HFFc6 (cell line): ENCODE results near the gene DNMT3B. TPM values are rescaled to one million over a fixed set of nuclear protein-coding genes. Genes with fewer than 3 reads are reported as not detected.

Experiments
- DNase-seq: peaks from one replicate; pipeline ENCODE4 v3.0.0-alpha.2; 2018
- H3K27ac Mint-ChIP-seq: 2 replicates; pipeline ENCODE4 v1.8.0; 2020; ENCODE audit warnings: mild to moderate bottlenecking, mixed read lengths
- H3K27me3 Mint-ChIP-seq: 2 replicates; pipeline ENCODE4 v1.8.0; 2021; ENCODE audit warnings: mild to moderate bottlenecking, moderate library complexity, mixed read lengths; ENCODE audit not compliant: insufficient read depth
- H3K36me3 Mint-ChIP-seq: 2 replicates; pipeline ENCODE4 v1.8.0; 2021; ENCODE audit warnings: low read depth, mixed read lengths
- H3K4me1 Mint-ChIP-seq: 2 replicates; pipeline ENCODE4 v1.8.0; 2020; ENCODE audit warnings: low read depth, mixed read lengths
- H3K4me3 Mint-ChIP-seq: 2 replicates; pipeline ENCODE4 v1.8.0; 2020; ENCODE audit warnings: mild to moderate bottlenecking, moderate library complexity, mixed read lengths
- H3K9me3 Mint-ChIP-seq: 2 replicates; pipeline ENCODE4 v1.8.0; 2020; ENCODE audit warnings: mild to moderate bottlenecking, mixed read lengths
- total RNA-seq, 6 experiments: library from RNA; stranded (reverse); fragmentation: NEBNext Ultra II Directional; extraction: Animal tissue kit (Norgen Biotek cat#: 25700); gene quantifications; 2 replicates in 1 of 6; 3 replicates in 5 of 6; pipeline ENCODE4 v1.2.3, GENCODE V29; 2021
- TF ChIP-seq, protein P1 (sequence below): fragments of 200-600 bp; sonication (generic); IDR thresholded peaks from 2 replicates; pipeline ENCODE4 v1.5.0; 2021; ENCODE audit warnings: antibody characterized with exemption, mild to moderate bottlenecking

DNMT3B gene
- total RNA-seq, 6 experiments from 2014 or later = 0.74 to 1.5 (median 1.2) TPM

- TF ChIP-seq, protein P1, sequence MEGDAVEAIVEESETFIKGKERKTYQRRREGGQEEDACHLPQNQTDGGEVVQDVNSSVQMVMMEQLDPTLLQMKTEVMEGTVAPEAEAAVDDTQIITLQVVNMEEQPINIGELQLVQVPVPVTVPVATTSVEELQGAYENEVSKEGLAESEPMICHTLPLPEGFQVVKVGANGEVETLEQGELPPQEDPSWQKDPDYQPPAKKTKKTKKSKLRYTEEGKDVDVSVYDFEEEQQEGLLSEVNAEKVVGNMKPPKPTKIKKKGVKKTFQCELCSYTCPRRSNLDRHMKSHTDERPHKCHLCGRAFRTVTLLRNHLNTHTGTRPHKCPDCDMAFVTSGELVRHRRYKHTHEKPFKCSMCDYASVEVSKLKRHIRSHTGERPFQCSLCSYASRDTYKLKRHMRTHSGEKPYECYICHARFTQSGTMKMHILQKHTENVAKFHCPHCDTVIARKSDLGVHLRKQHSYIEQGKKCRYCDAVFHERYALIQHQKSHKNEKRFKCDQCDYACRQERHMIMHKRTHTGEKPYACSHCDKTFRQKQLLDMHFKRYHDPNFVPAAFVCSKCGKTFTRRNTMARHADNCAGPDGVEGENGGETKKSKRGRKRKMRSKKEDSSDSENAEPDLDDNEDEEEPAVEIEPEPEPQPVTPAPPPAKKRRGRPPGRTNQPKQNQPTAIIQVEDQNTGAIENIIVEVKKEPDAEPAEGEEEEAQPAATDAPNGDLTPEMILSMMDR = no peak
- no peak overlapping the region for H3K27ac Mint-ChIP-seq
These were observed 86.7 kb downstream of the DNMT3B start for GRCh38 chr20:32848846-32849245.

GRCh38 chr20:32849577-32849976 lies 87.4 kb downstream of the DNMT3B start:
- TF ChIP-seq, protein P1 = no peak
- no peak for DNase-seq
- H3K4me1 Mint-ChIP-seq = peaks cover 25% of the 10 kb centered on the region
- no peak overlapping the region for H3K4me3 Mint-ChIP-seq
- peaks cover 44% of the 10 kb centered on the region for H3K36me3 Mint-ChIP-seq
- H3K27ac Mint-ChIP-seq = no peak overlapping the region
- no peaks in the 10 kb centered on the region for H3K27me3 Mint-ChIP-seq
- no peaks in the 10 kb centered on the region for H3K9me3 Mint-ChIP-seq

More at GRCh38 chr20:32848846-32849245, 86.7 kb downstream of the DNMT3B start:
- Mint-ChIP-seq H3K36me3 (peaks cover 48% of the 10 kb centered on the region), H3K27me3 (no peaks in the 10 kb centered on the region), H3K4me3 (no peak overlapping the region), H3K9me3 (no peaks in the 10 kb centered on the region), H3K4me1 (peaks cover 25% of the 10 kb centered on the region)
- no peak for DNase-seq

DNA sequence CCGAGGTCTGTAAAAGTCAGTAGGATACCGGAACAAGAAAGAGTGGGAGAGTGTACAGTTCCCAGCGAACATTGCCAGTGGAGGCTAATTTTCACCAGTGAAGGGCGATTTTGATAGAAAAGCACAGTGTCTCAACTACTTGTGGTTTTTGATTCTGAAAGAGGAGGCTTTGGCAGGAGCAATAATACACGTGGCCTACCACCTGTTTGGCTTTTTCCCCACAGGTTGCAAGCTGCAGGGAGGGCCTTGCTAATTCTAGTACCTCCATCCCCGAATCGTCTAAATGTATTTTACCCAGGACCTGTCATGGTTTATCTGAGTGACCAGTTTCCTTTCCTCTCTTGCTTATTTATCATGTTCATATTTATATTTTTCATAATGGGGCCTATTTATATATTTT lies 93.2 kb downstream of the DNMT3B start:
- peaks cover 36% of the 10 kb centered on the region for H3K36me3 Mint-ChIP-seq
- DNase-seq = no peak
- no peak overlapping the region for H3K4me3 Mint-ChIP-seq
- H3K4me1 Mint-ChIP-seq = no peaks in the 10 kb centered on the region
- no peaks in the 10 kb centered on the region for H3K9me3 Mint-ChIP-seq
- H3K27me3 Mint-ChIP-seq = no peaks in the 10 kb centered on the region
- TF ChIP-seq, protein P1 = no peak
- no peak overlapping the region for H3K27ac Mint-ChIP-seq

DNA sequence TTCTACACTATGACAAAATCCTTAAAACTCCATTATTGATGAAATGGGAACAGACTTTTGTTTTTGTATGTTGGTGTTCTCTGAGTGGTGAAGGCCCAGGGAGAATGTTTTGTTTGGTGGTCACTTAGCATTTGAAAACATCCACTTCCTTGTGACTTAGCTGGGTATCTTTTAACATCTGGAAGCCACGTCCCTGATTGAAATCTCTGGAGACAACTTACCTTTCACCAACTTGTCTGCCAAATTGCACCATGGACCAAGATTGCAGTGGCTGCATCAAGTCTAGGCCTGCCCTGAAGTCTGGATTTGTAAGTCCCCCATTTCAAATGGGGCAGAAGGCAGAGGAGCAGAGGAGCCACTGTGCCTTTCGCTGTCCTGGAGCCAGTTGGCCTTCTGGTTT lies 96.0 kb downstream of the DNMT3B start:
- TF ChIP-seq, protein P1 = no peak
- Mint-ChIP-seq H3K27me3 (no peaks in the 10 kb centered on the region), H3K9me3 (no peaks in the 10 kb centered on the region), H3K36me3 (peaks cover 28% of the 10 kb centered on the region), H3K27ac (no peak overlapping the region), H3K4me1 (no peaks in the 10 kb centered on the region), H3K4me3 (no peak overlapping the region)
- no peak for DNase-seq

Other genes starting within 250 kb of the DNMT3B start
- 10 to 100 TPM; 12.0 to 16.3 (median 13.2) TPM for gene NOL4L, start 177.1 kb upstream of the DNMT3B start, total RNA-seq
- gene C20orf203, start 88.4 kb upstream of the DNMT3B start, total RNA-seq = not detected
- gene COMMD7, start 18.9 kb upstream of the DNMT3B start, total RNA-seq = 10 to 100 TPM; 45.4 to 58.4 (median 51.5) TPM
- 100 to 1,000 TPM; 125 to 152 (median 144) TPM for gene MAPRE1, start 57.6 kb downstream of the DNMT3B start, total RNA-seq
- gene EFCAB8, start 96.5 kb downstream of the DNMT3B start, total RNA-seq = not detected
- gene SUN5, start 242.0 kb downstream of the DNMT3B start, total RNA-seq = not detected
- gene BPIFB2, start 245.3 kb downstream of the DNMT3B start, total RNA-seq = not detected